HUES6 (cell line): Measurements from ENCODE around the gene DEFB110.

Experiments used
- H3K27ac ChIP-seq: 2 replicates; pipeline ENCODE4 v1.7.0; 2013; ENCODE audit warnings: low read depth, mild to moderate bottlenecking, low read length, inconsistent platforms
- H3K27me3 ChIP-seq: 2 replicates; pipeline ENCODE4 v1.6.1; 2013; ENCODE audit warnings: low read length; ENCODE audit not compliant: control insufficient read depth, insufficient read depth
- H3K36me3 ChIP-seq: 2 replicates; pipeline ENCODE4 v1.6.1; 2013; ENCODE audit warnings: low read length; ENCODE audit not compliant: control insufficient read depth, insufficient read depth
- H3K4me1 ChIP-seq: 2 replicates; pipeline ENCODE4 v1.6.1; 2013; ENCODE audit warnings: low read length; ENCODE audit not compliant: control insufficient read depth, insufficient read depth
- H3K4me3 ChIP-seq: 2 replicates; pipeline ENCODE4 v1.5.1; 2013; ENCODE audit warnings: low read depth, low read length
- H3K9ac ChIP-seq: one replicate; pipeline ENCODE4 v1.6.1; 2013; ENCODE audit warnings: mild to moderate bottlenecking, low read length
- H3K9me3 ChIP-seq: 2 replicates; pipeline ENCODE4 v1.6.1; 2013; ENCODE audit warnings: low read depth, low read length; ENCODE audit not compliant: control insufficient read depth, insufficient read depth

Gene DEFB110

GRCh38 chr6:50021894-50022293 is at the start of gene DEFB110:
Gene DEFB110 (minus strand): TSS chr6:50021994. CDS start chr6:50021935, 59 bp downstream.
- Histone ChIP-seq H3K27ac (no peak within 1 kb of the TSS), H3K4me1 (no peaks in the 10 kb centered on the region), H3K36me3 (no peaks in the 10 kb centered on the region), H3K4me3 (no peak within 1 kb of the TSS), H3K27me3 (no peaks in the 10 kb centered on the region), H3K9ac (no peak within 1 kb of the TSS), H3K9me3 (no peaks in the 10 kb centered on the region)

- Histone ChIP-seq H3K4me1 (no peaks in the 10 kb centered on the region), H3K4me3 (no peak overlapping the region), H3K27me3 (no peaks in the 10 kb centered on the region), H3K36me3 (no peaks in the 10 kb centered on the region), H3K27ac (no peak overlapping the region), H3K9ac (no peak overlapping the region), H3K9me3 (no peaks in the 10 kb centered on the region)
These were observed 48.3 kb upstream of the DEFB110 start for GRCh38 chr6:50070101-50070500.

- no peaks in the 10 kb centered on the region for H3K27me3 ChIP-seq
- no peaks in the 10 kb centered on the region for H3K36me3 ChIP-seq
- H3K4me3 ChIP-seq, result no peak overlapping the region
- no peak overlapping the region for H3K27ac ChIP-seq
- no peaks in the 10 kb centered on the region for H3K4me1 ChIP-seq
- no peaks in the 10 kb centered on the region for H3K9me3 ChIP-seq
- H3K9ac ChIP-seq, result no peak overlapping the region
These were observed 40.3 kb upstream of the DEFB110 start for GRCh38 chr6:50062051-50062450.

GRCh38 chr6:50056242-50056641 is 34.4 kb upstream of the DEFB110 start:
- Histone ChIP-seq H3K4me1 (no peaks in the 10 kb centered on the region), H3K36me3 (no peaks in the 10 kb centered on the region), H3K4me3 (no peak overlapping the region), H3K27me3 (no peaks in the 10 kb centered on the region), H3K27ac (no peak overlapping the region), H3K9ac (no peak overlapping the region), H3K9me3 (no peaks in the 10 kb centered on the region)

GRCh38 chr6:50049829-50050228 is 28.0 kb upstream of the DEFB110 start, which contains the start of gene DEFB112:
Gene DEFB112 (minus strand): TSS chr6:50049929. CDS start chr6:50049869, 60 bp downstream.
- Histone ChIP-seq H3K9me3 (no peaks in the 10 kb centered on the region), H3K27me3 (no peaks in the 10 kb centered on the region), H3K36me3 (no peaks in the 10 kb centered on the region), H3K27ac (no peak within 1 kb of the TSS), H3K9ac (no peak within 1 kb of the TSS), H3K4me1 (no peaks in the 10 kb centered on the region), H3K4me3 (no peak within 1 kb of the TSS)

GRCh38 chr6:50047026-50047425 is 25.2 kb upstream of the DEFB110 start:
- Histone ChIP-seq H3K4me3 (no peak overlapping the region), H3K36me3 (no peaks in the 10 kb centered on the region), H3K9me3 (no peaks in the 10 kb centered on the region), H3K27me3 (no peaks in the 10 kb centered on the region), H3K9ac (no peak overlapping the region), H3K4me1 (no peaks in the 10 kb centered on the region), H3K27ac (no peak overlapping the region)

GRCh38 chr6:50030777-50031562 is 9.2 kb upstream of the DEFB110 start:
- peak overlapping the region; percentile 28 for H3K9ac ChIP-seq
- H3K9me3 ChIP-seq, result no peaks in the 10 kb centered on the region
- no peak overlapping the region for H3K27ac ChIP-seq
- H3K36me3 ChIP-seq, result no peaks in the 10 kb centered on the region
- no peaks in the 10 kb centered on the region for H3K27me3 ChIP-seq
- H3K4me1 ChIP-seq, result 0 out of 2 replicates have a peak, but pooled peaks cover 5% of the 10 kb centered on the region
- peak overlapping the region; percentile 40 for H3K4me3 ChIP-seq

- Histone ChIP-seq H3K27ac (no peak overlapping the region), H3K27me3 (no peaks in the 10 kb centered on the region), H3K4me1 (0 out of 2 replicates have a peak, but pooled peaks cover 5% of the 10 kb centered on the region), H3K4me3 (0 out of 2 replicates have a peak overlapping the region, but pooled peaks have one; percentile 40), H3K9me3 (no peaks in the 10 kb centered on the region), H3K9ac (no peak overlapping the region), H3K36me3 (no peaks in the 10 kb centered on the region)
These were observed 8.6 kb upstream of the DEFB110 start for GRCh38 chr6:50030350-50030749.

- Histone ChIP-seq H3K27me3 (no peaks in the 10 kb centered on the region), H3K9me3 (no peaks in the 10 kb centered on the region), H3K4me3 (no peak overlapping the region), H3K27ac (no peak overlapping the region), H3K36me3 (no peaks in the 10 kb centered on the region), H3K4me1 (no peaks in the 10 kb centered on the region), H3K9ac (no peak overlapping the region)
These were observed 3.5 kb upstream of the DEFB110 start for GRCh38 chr6:50025258-50025657.

- Histone ChIP-seq H3K36me3 (no peaks in the 10 kb centered on the region), H3K9me3 (no peaks in the 10 kb centered on the region), H3K27ac (no peak overlapping the region), H3K4me3 (no peak overlapping the region), H3K27me3 (no peaks in the 10 kb centered on the region), H3K9ac (no peak overlapping the region), H3K4me1 (no peaks in the 10 kb centered on the region)
These were observed 14.0 kb downstream of the DEFB110 start for GRCh38 chr6:50007819-50008218.

GRCh38 chr6:50003139-50003538 is 18.7 kb downstream of the DEFB110 start:
- H3K36me3 ChIP-seq, result no peaks in the 10 kb centered on the region
- H3K27ac ChIP-seq, result no peak overlapping the region
- no peaks in the 10 kb centered on the region for H3K9me3 ChIP-seq
- H3K4me3 ChIP-seq, result no peak overlapping the region
- H3K27me3 ChIP-seq, result no peaks in the 10 kb centered on the region
- H3K9ac ChIP-seq, result no peak overlapping the region
- no peaks in the 10 kb centered on the region for H3K4me1 ChIP-seq
